SKM-1 (cell line): ENCODE results near the gene ATP13A3.
"Not testable (repeated sequence)": the region's sequence is repeated elsewhere in the genome, so short reads cannot be mapped to it uniquely, and the experiment has no call there.

Source experiments
- DNase-seq: peaks from one replicate; lab custom pipeline; 2025; ENCODE audit not compliant: unreplicated experiment; lab: John Stamatoyannopoulos, UW

ATP13A3 gene

DNA sequence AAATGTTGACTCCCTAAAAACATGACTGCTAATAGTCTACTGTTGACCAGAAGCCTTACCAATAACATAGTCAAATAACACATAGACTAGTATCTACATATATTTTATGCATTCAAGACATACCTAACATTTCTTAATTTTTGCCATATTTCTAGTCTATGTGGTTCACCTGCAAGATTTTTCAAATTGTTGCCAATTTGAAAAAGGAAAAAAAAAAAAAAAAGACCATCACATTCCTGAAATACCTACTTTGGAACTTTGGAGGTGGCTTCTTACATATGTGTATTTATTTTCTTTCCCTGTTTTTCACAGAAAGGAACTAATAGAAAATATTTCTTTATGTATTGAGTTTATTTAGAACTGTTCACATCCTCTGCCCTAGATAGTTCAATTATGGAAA lies 13.4 kb upstream of the ATP13A3 start:
- no peak for DNase-seq

GRCh38 chr3:194499516-194499915 lies 12.7 kb upstream of the ATP13A3 start:
- DNase-seq: not testable (repeated sequence)

GRCh38 chr3:194497799-194498575 lies 11.2 kb upstream of the ATP13A3 start:
- DNase-seq: no peak

DNA sequence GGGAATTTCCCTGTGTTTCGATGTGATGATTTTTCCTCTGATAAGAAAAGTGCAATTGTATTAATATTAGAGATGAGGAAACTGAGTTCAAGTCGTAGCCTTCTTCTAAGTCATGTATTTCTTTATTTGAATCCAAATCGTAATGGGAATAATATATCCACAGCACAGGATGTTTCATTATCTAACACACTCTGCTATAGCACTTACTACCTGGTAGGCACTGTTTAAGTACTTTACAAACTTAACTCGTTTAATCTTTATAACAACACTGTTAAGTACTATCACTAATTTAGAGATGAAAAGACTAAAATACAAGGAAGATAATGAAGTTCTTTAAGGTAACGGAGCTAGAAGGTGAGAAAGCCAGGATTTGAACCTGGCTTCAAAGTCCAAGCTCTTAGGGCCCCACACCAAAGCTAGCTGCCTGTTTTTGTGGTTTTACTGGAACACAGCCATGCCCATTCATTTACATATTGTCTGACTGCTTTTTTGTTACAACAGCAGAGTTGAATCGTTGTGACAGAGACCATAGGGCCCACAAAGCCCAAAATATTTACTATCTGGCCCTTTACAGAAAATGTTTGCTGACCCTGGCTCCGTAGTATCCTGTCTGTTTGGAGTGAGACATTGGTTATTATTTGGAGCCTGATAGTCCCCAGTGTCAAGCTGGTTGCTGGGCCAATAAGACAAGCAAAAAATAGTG lies 9.6 kb upstream of the ATP13A3 start:
- DNase-seq: no peak

- no peak for DNase-seq
Measured at GRCh38 chr3:194494951-194495374, 8.2 kb upstream of the ATP13A3 start.

GRCh38 chr3:194493995-194494927 lies 7.5 kb upstream of the ATP13A3 start:
- DNase-seq: not testable (repeated sequence)

DNA sequence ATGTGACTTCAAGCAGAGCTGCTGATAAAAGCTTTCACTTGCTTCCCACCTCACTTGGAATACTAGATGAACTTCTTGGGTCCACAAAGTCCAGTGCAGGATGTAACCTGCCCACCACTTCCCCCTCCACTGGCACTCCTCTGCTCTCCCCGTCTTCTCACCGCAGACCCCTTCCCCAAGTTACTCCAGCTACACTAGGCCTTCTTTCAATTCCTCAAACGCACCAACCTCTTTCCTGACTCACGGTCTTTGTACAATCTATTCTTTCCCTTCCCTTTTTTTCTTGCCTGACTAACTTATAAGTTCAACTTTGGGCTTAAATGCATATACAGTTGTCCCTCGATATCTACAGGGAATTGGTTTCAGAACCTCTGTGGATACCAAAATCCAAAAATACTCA lies 5.2 kb upstream of the ATP13A3 start:
- DNase-seq: peak; percentile 27

GRCh38 chr3:194489736-194490612 lies 3.2 kb upstream of the ATP13A3 start:
- DNase-seq: no peak

- peak; percentile 68 for DNase-seq
Measured at GRCh38 chr3:194488055-194488742, 1.4 kb upstream of the ATP13A3 start.

GRCh38 chr3:194487289-194488054 lies 670 bp upstream of the ATP13A3 start:
- DNase-seq: peak; percentile 41

GRCh38 chr3:194485881-194486539 lies 792 bp downstream of the ATP13A3 start:
- no peak for DNase-seq

DNA sequence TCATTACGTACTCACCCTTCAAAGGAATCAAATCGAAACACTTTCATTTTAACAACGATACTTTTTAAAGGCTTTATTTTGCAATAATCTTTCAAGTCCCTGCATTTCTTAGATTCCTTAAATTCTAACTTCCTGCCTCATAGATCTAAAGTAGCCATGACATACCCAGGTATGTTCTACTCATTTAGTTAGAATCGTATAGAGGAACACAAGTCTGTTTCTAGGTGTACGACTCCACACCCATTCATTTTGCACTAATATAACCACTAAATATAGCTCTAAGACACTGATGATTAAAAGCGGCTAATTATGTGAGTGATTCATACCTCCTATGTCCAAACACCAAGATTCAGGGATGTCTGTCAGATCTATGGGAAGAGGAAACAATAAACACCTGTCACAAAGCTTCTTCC lies 1.3 kb downstream of the ATP13A3 start:
- no peak for DNase-seq

- no peak for DNase-seq
Measured at GRCh38 chr3:194484614-194485013, 2.2 kb downstream of the ATP13A3 start.

DNA sequence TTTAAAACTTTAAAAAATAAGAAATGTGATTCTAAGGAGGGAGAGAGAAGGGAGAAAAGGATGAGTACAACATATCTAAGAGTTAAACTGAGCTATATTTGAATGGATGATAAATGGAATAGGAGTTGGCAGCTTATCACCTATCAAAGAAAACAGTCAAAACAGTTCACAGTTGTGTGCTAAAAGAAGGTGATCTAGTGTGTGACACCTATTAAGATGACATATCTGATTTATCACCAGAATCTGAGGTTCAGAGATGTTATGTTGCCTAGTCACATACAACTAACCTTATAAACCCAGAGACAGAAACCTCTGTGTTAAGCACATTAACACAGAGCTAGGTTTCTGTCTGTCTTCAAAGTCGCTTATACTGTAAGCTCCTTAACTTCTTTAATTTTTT lies 3.0 kb downstream of the ATP13A3 start:
- no peak for DNase-seq

DNA sequence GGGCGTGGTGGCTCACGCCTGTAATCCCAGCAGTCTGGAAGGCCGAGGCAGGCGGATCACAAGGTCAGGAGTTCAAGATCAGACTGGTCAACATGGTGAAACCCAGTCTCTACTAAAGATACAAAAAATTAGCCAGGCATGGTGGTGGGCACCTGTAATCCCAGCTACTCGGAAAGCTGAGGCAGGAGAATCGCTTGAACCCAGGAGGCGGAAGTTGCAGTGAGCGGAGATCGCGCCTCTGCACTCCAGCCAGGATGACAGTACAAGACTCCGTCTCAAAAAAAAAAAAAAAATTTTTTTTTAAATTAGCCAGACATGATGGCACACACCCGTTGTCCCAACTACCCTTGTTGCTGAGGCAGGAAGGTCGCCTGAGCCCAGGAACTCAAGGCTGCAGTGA lies 4.0 kb downstream of the ATP13A3 start:
- DNase-seq: not testable (repeated sequence)

- DNase-seq: no peak
Measured at GRCh38 chr3:194482196-194482593, 4.6 kb downstream of the ATP13A3 start.

DNA sequence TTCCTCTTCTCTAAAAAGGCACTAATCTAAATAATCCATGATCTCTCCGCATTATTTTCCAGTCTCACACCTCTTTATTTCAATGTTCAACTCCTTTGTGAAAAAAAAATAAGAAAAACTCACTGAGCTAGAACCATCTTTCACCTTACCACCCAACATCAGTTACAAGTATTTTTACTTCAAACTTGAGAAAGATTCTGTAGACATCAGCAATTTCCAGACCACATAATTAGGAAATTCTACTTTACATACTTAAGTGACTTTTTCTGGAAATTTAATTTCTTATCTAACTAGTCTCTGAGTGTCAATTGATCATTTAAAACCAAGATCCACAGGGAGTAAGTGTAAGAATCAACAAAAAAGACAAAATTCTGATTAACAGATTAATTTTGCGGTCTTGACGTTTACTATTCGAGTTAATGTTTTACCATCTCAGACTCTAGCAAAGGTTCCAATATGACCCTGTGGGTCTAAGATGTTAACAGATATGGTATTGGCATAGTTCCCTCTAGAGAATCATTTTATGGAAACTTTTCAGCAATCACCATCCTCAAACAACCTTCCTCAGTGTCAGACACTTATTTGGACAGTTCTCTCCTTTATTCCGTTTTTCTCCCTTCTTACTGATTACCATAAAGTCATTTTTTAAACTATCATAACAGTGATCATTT lies 5.1 kb downstream of the ATP13A3 start:
- no peak for DNase-seq

DNA sequence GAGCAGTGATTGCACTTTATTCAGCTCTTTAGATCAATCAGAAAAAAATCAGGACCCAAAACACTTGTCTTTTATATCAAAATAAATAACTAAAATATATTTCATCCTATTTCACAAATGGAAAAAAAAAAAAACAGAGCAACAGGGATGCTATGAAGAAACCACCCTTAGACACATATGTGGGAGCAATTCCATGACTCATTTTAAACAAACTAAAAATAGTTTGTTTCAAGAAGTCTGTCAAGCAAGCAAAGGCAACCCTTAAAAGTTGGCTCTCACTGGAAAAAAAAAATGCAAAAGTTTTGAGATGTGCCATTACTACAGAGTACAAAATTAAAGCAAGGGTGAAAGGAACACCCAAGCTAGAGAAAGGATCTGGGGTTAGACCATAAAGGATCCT lies 5.7 kb downstream of the ATP13A3 start:
- DNase-seq: no peak
